NOMO-1 treated with dmso at 0.1 percent for 144 hours (cell line): ENCODE measurements around the gene PIK3C3.
"Not testable (repeated sequence)": the region's sequence is repeated elsewhere in the genome, so short reads cannot be mapped to it uniquely, and the experiment has no call there.

Source experiments
- DNase-seq: peaks from one replicate; lab custom pipeline; 2025; ENCODE audit not compliant: unreplicated experiment; lab: John Stamatoyannopoulos, UW

The PIK3C3 gene

DNA sequence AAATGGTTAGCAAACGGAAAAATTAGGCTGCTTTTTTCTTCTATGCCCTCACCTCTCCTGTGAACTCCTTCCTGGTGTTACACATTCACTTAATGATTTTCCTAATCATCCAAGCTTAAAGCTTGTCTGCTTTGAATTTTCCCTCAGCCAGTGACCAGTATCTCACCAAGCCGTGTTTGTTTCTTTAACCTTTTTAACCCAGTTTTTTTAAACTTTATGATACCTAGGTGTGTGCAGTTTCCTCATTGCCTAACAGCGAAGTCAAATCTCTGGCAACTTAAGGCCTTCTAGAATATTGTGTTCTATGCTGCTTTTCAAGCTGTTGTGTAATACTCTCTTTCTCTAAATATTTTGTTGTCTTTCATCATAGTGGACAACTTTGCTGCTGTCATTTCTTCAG, 113.0 kb downstream of the PIK3C3 start:
- no peak for DNase-seq

DNA sequence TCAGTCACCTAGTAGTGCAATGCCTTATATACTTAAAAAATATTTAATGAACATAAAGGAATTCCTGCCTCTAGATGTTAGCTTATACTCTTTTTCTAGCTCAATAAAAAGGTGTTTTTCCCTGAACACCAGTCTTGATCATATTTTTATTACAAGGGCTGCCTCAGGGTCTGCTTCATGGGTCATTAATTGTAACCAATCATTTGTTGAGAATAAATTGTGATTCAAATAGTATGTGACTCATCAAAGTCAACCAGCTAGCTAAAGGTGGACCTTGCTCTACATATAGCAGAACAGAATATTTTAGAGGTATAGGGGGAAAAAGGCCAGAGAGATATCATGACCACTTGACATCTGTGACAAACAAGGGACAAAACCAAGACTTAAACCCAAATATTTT, 114.0 kb downstream of the PIK3C3 start:
- no peak for DNase-seq

DNA sequence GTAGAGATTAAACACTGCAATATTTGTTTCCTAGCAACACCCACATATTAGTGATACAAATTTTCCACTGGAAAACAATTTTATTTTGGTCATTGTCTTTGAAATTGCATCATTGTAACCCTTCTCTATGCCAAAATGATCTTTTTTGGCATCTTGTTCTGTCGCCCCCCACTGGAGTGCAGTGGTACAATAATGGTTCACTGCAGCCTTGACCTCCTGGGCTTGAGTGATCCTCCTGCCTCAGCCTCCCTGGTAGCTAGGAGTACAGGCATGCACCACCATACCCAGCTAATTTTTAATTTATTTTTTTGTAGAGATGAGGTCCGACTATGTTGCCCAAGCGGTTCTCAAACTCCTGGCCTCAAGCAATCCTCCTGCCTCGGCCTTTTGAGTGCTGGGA, 117.4 kb downstream of the PIK3C3 start:
- DNase-seq: no peak

DNA sequence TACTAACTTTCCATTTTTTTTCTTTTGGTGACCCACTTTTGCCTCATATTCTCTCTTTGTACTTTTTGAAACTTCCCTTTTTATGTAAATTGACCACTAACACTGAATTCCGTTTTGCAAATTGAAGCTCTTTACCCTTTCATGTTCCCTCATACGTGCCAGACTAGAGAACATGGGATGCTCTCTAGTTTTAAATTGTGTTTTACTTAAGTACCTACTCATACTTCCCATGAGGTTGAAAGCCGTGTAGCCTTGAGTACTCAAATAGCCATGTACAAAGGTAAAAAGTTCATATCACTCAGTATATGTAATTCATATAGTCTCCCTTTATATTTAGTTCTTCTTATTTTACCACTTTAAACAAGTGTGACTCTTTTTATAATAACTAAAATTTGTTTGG, 119.7 kb downstream of the PIK3C3 start:
- no peak for DNase-seq

DNA sequence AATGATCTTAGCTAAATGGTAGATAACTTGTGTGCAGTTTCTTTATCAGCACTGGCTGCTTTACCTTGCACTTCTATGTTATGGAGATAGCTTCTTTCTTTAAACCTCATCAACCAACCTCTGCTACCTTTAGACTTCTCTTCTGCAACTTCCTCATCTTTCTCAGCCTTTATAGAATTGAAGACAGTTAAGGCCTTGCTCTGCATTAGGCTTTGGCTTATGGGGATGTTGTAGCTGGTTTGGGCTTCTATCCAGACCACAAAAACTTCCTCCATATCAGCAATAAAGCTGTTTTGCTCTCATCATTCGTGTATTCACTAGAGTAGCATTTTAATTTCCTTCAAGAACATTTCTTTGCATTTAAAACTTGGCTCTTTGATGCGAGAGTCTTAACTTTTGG, 123.7 kb downstream of the PIK3C3 start:
- peak; percentile 25 for DNase-seq

DNA sequence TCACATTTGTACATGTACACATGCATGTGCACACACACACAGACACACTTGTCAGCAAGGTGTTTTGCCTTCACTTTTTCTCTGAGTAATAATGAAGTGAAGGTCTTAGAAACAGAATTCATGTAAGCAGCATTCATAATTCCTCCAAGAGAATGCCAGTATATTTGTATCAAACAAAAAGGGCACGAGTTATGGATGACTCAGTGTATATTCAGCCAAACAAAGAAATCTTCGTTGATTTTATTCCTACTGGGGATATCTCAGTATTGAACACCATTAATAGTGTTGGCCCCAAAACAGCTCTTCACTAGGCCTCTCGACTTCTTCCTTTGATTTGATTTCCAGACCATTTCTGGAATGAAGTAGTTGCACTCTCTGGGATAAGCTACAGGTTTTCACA, 125.3 kb downstream of the PIK3C3 start:
- DNase-seq: no peak

DNA sequence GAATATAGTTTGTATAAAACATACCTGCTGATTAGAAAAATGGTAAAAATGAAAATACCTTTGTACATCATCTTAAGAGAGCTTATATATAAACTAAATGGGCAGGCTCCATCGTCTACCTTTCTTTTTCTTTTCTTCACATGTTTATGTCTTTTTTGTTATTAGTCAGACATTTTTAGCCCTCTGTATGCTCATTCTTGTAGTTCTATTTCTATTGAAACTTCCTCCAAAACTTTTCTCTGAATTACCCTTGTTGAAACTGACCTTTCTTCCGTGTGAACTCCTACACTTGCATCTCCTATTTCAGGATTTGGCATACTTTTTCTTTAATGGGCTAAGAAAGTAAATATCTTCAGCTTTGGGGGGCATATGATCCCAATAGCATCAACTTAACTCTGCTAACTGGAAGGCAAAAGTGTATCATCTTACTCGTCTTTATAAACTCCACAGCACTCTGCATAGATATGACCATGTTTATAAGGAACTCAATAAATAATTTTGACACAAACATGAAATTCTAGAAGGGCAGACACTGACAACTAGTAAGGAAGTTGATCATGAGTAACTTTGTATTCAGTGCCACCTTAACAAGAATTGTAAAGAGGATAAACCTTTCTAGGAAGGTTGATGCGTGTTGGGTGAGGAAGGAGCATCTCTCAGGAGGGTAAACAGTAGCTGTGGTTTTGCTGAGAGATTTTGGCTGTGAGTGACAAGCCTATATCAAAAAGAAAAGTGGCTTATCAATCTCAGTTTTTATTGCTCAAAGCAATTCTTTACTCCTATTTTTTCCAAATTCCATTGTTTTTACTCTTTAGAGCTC, 127.6 kb downstream of the PIK3C3 start:
- DNase-seq: no peak

DNA sequence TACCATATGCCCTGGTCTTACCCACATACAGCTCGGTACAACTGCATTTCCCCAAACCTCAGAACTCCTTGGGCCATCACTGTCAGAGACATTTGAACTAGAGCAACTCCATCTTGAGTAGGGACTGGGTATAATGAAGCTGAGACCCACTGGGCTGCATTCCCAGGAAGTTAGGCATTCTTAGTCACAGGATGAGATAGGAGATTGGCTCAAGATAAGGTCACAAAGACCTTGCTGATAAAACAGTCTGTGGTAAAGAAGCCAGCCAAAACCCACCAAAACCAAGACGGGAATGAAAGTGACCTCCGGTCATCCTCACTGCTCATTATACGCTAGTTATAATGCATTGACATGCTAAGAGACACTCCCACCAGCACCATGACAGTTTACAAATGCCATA, 131.3 kb downstream of the PIK3C3 start:
- DNase-seq: no peak

DNA sequence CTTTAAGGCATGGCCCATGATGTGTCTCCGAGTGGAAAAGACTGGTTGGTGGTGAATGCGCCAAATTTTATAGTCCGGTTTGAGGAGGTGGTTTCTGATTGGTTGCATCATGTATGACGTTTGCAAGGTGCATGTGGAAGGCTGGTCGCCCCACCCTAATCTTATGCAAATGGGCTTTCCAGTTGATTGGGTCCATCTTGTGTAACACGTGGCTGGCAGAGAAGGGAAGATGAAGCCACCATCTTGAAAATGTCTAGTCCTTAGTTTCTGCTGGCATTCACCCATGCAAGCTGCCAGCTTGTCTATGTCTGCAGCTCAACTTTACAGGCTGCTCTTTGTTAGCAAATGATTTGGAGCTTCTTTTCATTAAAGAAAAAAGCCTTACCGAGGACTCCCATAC, 132.2 kb downstream of the PIK3C3 start:
- DNase-seq: no peak

DNA sequence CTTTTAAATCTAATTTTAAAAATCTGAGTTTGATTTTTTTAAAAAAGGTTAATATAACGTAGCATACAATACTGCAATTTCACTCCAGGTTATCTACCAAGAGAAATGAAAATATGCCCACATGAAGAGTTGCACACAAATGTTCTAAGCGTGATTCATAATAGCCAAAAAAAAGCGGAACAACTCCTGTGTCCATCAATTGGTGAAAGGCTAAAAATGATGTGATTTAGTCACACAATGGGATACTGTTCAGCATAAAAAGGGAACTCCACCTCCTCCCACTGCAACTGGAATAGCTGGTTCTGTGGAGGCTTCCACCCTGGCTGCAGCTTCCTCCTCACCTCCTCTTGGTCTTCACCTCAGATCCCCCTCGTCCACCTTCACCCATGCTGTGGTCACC, 132.8 kb downstream of the PIK3C3 start:
- DNase-seq: peak; percentile 33

DNA sequence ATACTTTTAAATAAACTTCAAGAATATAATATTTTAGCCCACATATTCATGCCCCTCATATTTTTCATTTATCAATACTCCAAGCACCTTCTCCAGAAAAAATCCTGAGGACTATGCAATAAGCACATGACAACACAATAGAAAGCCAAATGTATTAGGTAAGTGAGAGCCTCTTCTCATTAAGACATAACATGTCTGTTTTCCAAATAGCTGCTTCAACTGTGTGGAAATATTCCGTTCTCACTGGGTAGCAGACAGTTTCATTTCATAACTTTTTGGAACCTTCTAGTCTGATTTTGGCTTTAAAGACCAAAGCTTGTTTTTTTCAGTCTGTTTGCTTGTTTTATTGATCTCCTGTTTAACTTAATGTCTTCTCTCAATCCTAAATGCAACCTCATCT, 137.8 kb downstream of the PIK3C3 start:
- DNase-seq: no peak

DNA sequence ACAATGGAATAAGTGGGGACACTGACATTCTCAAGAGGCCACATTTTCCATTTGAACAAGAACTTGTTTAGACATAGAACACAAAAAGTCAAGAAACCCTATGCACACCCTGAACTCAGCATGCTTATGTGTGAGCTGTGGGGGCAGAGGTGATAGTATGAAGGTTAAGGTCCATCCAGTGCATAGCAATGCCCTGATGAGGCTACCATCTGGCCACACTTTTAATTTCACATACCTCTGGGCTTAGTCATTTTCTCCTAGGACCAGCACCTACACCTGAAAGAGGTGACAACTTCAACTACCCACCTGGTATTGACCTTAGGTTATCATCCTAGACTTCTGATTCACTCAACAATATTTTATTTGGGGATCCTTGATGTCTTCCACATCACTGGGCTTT, 139.8 kb downstream of the PIK3C3 start:
- DNase-seq: no peak

DNA sequence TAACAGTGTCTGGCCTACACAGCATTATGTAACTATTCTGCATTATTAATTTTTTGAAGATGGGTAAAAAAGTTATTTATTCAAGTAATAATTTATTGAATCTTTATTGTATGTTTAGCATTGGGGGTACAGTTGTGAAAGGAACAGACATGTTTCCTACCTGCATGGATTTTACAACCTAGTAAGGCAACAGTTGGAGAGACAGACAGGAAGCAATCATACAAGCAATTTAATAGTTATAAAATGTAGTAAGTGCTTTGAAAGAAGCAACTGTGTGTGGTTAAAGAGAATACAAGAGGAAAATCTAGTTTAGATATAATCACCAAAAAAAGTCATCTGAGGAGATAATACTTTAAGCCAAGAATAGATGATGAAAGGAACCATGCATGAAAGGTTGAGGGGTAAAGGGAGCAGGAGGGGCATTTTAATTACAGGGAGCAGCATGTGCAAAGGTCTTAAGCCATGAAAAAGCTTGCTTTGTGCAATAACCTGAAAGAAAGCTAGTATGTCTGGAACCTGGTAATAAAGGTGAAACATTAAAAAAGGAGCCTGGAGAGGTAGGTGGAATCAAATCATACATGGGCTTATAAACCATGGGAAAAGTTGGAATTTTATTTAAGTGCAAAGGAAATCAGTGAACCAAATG, 140.8 kb downstream of the PIK3C3 start:
- no peak for DNase-seq

DNA sequence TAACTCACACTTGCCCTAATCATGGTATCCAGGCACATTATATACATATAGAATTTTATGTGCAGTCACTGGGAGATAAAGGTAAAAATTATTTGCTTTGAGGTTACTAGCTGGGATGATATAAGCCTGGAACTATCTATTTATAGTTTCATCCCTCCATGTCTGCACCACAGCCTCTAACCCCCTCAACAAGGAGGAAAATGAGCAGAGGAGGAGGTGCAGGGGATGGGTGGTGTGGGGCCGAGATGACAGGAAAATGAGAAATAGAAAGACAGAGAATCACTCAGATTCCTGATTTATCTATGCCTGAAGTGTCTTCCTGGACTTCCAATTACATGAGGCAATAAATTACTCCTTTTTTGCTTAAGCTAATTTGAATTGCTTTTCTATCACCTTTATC, 145.2 kb downstream of the PIK3C3 start:
- DNase-seq: no peak

DNA sequence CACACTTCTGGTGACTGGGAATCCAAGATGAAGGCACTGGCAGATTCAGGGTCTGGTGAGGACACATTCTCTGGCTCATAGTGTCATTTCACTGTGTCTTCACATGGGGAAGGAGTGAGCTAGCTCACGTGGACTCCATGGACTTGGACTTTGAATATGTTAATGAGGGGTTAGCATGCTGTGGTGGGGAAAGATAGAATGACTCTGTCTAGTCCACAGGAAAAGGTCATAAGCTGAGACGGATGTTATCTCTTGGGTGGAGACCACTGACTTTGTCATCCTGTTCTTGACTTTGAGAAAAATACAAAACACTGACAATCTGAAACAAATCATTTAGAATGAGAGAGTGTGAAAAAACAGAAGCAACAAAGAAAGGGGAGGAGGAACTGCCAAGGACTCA, 145.9 kb downstream of the PIK3C3 start:
- DNase-seq: no peak

DNA sequence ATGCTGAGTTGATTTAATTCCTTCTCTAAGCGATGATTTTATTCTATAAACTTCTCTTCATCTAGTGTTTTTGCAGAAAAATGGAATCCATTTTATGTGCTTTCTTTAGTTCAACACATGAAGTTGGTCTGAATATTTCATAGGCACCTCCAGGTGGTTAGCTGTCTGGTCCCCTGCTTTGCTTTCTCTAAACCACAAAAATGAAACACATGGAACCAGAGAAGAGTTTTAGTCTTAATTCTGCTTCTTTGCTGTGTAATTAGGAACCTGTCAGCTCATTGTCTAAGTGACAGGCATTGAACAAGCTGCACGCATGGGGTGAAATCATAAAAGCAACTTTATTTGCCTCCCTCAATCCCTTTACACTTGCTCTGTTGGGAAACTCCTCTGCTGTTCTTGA, 150.4 kb downstream of the PIK3C3 start:
- DNase-seq: no peak

DNA sequence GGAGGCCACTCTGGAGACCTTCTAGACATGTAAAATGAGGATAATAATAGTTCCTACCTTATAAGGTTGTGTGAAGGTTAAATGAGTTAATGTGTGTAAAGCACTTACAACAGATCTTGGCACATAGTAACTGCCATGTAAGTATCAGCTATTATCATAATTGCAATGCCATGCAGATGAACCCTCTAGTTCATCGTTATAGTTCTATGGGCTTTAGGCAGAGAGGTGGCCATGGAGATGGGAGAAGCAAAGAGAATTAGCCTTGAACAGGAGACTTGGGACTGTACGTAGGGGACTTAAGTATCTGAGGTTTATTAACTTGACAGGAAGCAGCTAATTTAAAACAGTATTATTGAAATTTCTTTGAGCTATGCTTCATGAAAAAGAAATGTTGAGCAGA, 151.8 kb downstream of the PIK3C3 start:
- no peak for DNase-seq

DNA sequence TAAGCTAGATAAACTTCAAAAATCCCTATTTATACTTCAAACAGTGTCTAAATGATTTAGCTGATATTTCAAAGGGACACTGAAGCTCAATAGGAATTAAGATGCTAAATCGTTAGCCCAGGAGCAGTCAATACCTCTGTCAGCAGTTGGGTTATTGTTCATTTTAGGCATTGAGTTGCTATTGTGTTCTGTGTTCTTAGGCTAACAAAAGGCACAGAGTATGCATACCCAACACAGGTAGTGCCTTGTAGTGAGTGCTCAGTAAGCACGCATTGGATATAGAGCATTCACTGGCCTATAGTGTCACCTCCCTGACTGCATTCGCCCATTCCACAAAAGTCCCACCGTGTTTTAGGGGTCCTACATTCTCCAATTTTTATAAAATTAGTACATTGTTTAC, 152.3 kb downstream of the PIK3C3 start:
- no peak for DNase-seq

DNA sequence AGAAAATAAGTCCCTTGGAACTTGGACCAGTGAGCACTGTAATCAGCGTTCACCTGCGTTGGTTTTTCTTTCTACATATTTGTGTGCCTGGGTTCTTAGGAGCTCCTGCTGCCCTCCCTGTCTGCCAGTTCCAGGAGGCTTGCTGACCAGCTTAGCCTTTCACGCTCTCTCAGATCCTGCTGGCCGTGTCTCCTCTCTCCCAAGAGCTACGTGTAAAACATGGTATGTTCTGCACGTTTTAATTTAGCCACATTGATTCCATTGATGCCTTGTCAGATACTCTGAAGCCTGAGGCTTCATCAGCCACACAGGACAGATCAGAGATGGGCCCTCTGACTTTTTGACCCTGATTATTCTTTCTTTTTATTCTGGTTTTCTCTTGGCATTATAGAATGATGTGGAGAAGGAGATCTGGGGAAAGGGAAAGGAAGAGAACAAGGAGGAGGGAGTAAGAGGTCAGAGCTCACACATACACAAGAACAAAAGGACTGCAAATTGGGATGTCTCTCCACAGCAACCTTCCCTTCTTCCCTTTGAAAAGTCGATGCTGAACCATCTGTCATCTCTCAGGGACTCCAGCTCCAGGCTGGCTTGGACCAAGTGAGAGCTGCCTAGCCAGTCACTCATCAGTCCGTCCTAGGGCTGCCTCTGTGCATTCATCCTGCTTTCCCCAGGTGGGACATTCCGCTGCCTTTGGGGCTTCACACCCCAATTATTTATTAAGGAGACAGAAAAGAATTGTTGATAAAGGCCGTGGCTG, 152.8 kb downstream of the PIK3C3 start:
- DNase-seq: no peak

DNA sequence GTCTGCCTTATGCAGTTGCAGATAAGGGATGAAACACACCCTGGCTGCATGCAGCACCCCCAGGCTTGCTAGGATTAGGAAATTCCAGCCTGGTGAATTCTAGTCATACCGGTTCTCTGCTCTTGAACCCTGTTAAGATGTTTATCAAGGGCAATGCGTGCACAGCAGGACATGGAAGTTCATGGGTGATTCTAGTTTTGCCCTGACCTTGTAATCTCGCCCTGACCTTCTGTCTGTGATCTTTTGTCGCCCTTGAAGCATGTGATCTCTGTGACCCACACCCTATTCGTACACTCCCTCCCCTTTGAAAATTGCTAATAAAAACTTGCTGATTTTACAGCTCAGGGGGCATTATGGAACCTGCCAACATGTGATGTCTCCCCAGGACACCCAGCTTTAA, 157.1 kb downstream of the PIK3C3 start:
- not testable (repeated sequence) for DNase-seq

DNA sequence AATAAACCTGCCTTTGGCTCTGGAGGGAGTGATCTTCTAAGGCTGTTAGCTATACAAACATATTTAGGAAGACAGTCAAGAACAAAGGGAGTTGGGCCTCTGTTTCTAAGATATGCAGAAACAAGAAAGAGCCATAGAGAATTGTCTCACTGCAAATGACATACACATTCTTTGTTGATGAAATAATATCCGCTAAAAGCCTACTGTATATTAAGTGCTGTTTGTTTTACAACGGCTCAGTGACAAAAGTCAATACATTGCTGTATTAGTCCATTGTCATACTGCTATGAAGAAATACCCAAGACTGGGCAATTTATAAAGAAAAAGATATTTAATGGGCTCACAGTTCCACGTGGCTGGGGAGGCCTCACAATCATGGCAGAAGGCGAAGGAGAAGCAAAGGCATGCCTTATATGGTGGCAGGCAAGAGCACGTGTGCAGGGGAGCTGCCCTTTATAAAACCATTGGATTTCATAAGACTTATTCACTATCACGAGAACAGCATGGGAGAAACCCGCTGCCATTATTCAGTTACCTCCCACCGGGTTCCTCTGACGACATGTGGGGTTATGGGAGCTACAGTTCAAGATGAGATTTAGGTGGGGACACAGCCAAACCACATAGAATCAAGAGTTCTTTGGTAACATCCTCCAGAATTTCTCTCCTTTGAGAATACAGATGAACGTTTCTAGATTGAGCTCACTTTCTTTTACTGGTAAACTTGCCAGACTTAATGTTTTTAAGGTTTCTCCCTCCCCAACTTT, 157.8 kb downstream of the PIK3C3 start:
- no peak for DNase-seq
